Esophagus muscularis mucosa (tissue), 4 donors: Measurements from ENCODE around the gene ERH. TPM values are rescaled to one million over a fixed set of nuclear protein-coding genes. Genes with fewer than 3 reads are reported as not detected.

Experiments
- DNase-seq: peaks from one replicate; pipeline ENCODE4 v3.0.0-alpha.2; 2017; ENCODE audit errors: extremely low spot score
- H3K27ac ChIP-seq, 4 donors: fragments of 200-600 bp; sonication (generic); replicated peaks in 1 of 4; 1 replicate in 3 of 4; 2 replicates in 1 of 4; pipeline ENCODE4 v1.5.1; 2016 to 2019; ENCODE audit warnings: mild to moderate bottlenecking in 1 of 4
- H3K27me3 ChIP-seq, 4 donors: fragments of 200-600 bp; sonication (generic); one replicate each; pipeline versions ENCODE4 v1.5.1 to v1.6.0; 2016 to 2019
- H3K36me3 ChIP-seq, 4 donors: fragments of 200-600 bp; sonication (generic); one replicate each; pipeline ENCODE4 v1.5.1; 2016 to 2019
- H3K4me1 ChIP-seq, 4 donors: fragments of 200-600 bp; sonication (generic); one replicate each; pipeline ENCODE4 v1.5.1; 2016 to 2019
- H3K4me3 ChIP-seq, 4 donors: fragments of 200-600 bp; sonication (generic); 1 replicate in 2 of 4; 2 replicates in 2 of 4; pipeline ENCODE4 v1.5.1; 2016 to 2019; ENCODE audit warnings: mild to moderate bottlenecking in 4 of 4, moderate library complexity in 1 of 4
- H3K9me3 ChIP-seq, 4 donors: fragments of 200-600 bp; sonication (generic); 1 replicate in 3 of 4; 2 replicates in 1 of 4; pipeline ENCODE4 v1.5.1; 2016 to 2019
- EP300 ChIP-seq: sonication (generic); formaldehyde crosslinking; IDR thresholded peaks from one replicate; pipeline ENCODE4 v1.6.1; 2017; ENCODE audit warnings: antibody characterized with exemption
- POLR2A ChIP-seq: fragments of 450-650 bp; IDR thresholded peaks from one replicate; pipeline ENCODE4 v1.6.1; 2017; ENCODE audit warnings: antibody characterized with exemption, moderate library complexity, mild to moderate bottlenecking, low read depth
- POLR2AphosphoS5 ChIP-seq, 2 donors: sonication (generic); formaldehyde crosslinking; IDR thresholded peaks; one replicate each; pipeline ENCODE4 v1.6.1; 2017; ENCODE audit warnings: antibody characterized with exemption in 2 of 2
- WGBS: methylation state at CpG from one replicate; pipeline ENCODE4 v1.1.5; 2018; 5-methylcytosine and 5-hydroxymethylcytosine counted together
- intact Hi-C: fragments of 100-400 bp; cut with DNase I; formaldehyde crosslinking; loops from one replicate; pipeline ENCODE4 v1.15.1; 2023
- total RNA-seq, 4 donors: library from RNA; depleted of rRNA; stranded (reverse); fragments of >200 nt; gene quantifications; one replicate each; pipeline versions ENCODE4 v1.1.0 to v1.2.1, GENCODE V29; 2016
- TF ChIP-seq, protein P1 (sequence below), 3 experiments: fragments of 200-600 bp in 2 of 3; fragments of 450-650 bp in 1 of 3; sonication (generic) in 2 of 3; IDR thresholded peaks; one replicate each; pipeline ENCODE4 v1.5.1; 2017 to 2019; ENCODE audit warnings: antibody characterized with exemption in 3 of 3, mild to moderate bottlenecking in 2 of 3, moderate library complexity in 1 of 3

Gene ERH
- total RNA-seq, 4 donors from 2014 or later, result 43.1 to 92.6 (median 64.2) TPM

GRCh38 chr14:69358966-69359365 lies 39.1 kb downstream of the ERH start:
- 88% methylated on average over 3 of the region's 3 CpGs for WGBS
- TF ChIP-seq, protein P1, sequence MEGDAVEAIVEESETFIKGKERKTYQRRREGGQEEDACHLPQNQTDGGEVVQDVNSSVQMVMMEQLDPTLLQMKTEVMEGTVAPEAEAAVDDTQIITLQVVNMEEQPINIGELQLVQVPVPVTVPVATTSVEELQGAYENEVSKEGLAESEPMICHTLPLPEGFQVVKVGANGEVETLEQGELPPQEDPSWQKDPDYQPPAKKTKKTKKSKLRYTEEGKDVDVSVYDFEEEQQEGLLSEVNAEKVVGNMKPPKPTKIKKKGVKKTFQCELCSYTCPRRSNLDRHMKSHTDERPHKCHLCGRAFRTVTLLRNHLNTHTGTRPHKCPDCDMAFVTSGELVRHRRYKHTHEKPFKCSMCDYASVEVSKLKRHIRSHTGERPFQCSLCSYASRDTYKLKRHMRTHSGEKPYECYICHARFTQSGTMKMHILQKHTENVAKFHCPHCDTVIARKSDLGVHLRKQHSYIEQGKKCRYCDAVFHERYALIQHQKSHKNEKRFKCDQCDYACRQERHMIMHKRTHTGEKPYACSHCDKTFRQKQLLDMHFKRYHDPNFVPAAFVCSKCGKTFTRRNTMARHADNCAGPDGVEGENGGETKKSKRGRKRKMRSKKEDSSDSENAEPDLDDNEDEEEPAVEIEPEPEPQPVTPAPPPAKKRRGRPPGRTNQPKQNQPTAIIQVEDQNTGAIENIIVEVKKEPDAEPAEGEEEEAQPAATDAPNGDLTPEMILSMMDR (IDR thresholded peaks at IDR 0.05), result no peak
- TF ChIP-seq EP300, result no peak
- TF ChIP-seq POLR2A, result no peak
- TF ChIP-seq POLR2AphosphoS5 (IDR thresholded peaks at IDR 0.05), result no peak

GRCh38 chr14:69358233-69358963 lies 39.7 kb downstream of the ERH start:
- WGBS, result 79% methylated on average over 8 of the region's 12 CpGs
- no peak for DNase-seq
- intact Hi-C loops, result no loop called here

More at GRCh38 chr14:69358966-69359365, 39.1 kb downstream of the ERH start:
- H3K9me3 ChIP-seq, result no peaks in the 10 kb centered on the region
- H3K27me3 ChIP-seq, result no peaks in the 10 kb centered on the region
- peaks cover 6 to 23% (median 17%) of the 10 kb centered on the region in 4 donors for H3K4me1 ChIP-seq
- intact Hi-C loops, result no loop called here
- no peaks in the 10 kb centered on the region for H3K36me3 ChIP-seq
- H3K27ac ChIP-seq, result no peak overlapping the region
- DNase-seq, result no peak
- H3K4me3 ChIP-seq, result no peak overlapping the region

DNA sequence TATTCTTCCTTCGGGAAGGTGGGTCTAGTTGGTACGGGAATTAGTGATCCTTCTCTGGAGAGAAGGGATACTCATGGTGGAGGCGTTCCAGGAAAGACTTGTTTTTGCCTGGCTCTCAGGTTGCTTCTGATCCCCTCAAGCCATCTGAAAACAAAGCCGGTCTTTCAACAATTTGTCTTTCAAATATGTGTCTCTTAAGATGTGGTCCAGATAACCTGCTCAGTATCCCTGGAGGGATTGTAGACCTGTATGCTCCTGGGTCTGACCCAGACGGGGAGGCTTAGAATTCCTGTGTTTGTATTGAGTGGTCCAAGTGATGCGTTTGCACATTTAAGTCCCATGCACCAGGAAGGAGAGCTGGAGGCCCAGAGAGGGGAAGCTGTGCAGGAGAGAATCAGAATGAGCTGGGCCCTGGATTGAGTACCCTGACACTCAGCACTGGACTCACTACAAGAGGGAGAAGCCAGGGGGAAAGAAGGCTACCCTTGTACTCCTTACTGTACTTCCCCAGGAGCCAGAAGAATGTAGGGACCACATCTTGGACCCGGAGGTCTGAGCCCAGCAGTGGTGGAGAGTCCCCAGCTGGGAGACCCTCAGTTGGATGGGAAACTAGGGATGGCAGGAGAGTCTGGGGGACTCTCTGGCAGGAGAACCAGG lies 40.4 kb downstream of the ERH start:
- H3K27ac ChIP-seq, result no peak overlapping the region
- WGBS, result 94% methylated on average over 7 of the region's 7 CpGs
- no peak overlapping the region for H3K4me3 ChIP-seq
- no peaks in the 10 kb centered on the region for H3K9me3 ChIP-seq
- no peak for TF ChIP-seq EP300
- TF ChIP-seq, protein P1 (IDR thresholded peaks at IDR 0.05), result no peak
- no peak for TF ChIP-seq POLR2A
- no peak for TF ChIP-seq POLR2AphosphoS5 (IDR thresholded peaks at IDR 0.05)
- no peaks in the 10 kb centered on the region for H3K36me3 ChIP-seq
- intact Hi-C loops, result no loop called here
- DNase-seq, result no peak
- no peaks in the 10 kb centered on the region for H3K27me3 ChIP-seq
- peaks cover 6 to 19% (median 15%) of the 10 kb centered on the region in 4 donors for H3K4me1 ChIP-seq

More at GRCh38 chr14:69358233-69358963, 39.7 kb downstream of the ERH start:
- no peak overlapping the region for H3K4me3 ChIP-seq
- peaks cover 6 to 19% (median 17%) of the 10 kb centered on the region in 4 donors for H3K4me1 ChIP-seq
- no peaks in the 10 kb centered on the region for H3K27me3 ChIP-seq
- no peaks in the 10 kb centered on the region for H3K36me3 ChIP-seq
- no peak overlapping the region for H3K27ac ChIP-seq
- no peaks in the 10 kb centered on the region for H3K9me3 ChIP-seq
- TF ChIP-seq, protein P1 (IDR thresholded peaks at IDR 0.05), result no peak
- TF ChIP-seq POLR2A (no peak), POLR2AphosphoS5 (IDR thresholded peaks at IDR 0.05) (no peak), EP300 (no peak)

- Histone ChIP-seq H3K4me3 (no peak overlapping the region), H3K4me1 (peaks cover 6 to 19% (median 15%) of the 10 kb centered on the region in 4 donors), H3K27me3 (no peaks in the 10 kb centered on the region), H3K27ac (no peak overlapping the region), H3K36me3 (peaks cover 0 to 6% (median 0%) of the 10 kb centered on the region in 4 donors), H3K9me3 (no peaks in the 10 kb centered on the region)
- no peak for DNase-seq
- TF ChIP-seq, protein P1 (IDR thresholded peaks at IDR 0.05), result no peak
- TF ChIP-seq POLR2A (no peak), EP300 (no peak), POLR2AphosphoS5 (IDR thresholded peaks at IDR 0.05) (no peak)
- intact Hi-C loops, result no loop called here
- 74% methylated on average over 6 of the region's 7 CpGs for WGBS
These were observed 41.1 kb downstream of the ERH start for GRCh38 chr14:69356903-69357543.
